K562 (cell line): ENCODE results near the gene PLEKHH3. TPM values are rescaled to one million over a fixed set of nuclear protein-coding genes. Genes with fewer than 3 reads are reported as not detected.

Source experiments
- ATAC-seq: fragments of 200-7000 bp; cut with Tn5 transposase; 3 replicates; pipeline ENCODE4 v1.9.1; 2020; ENCODE audit warnings: moderate library complexity
- BruUV-seq: library from RNA; stranded (reverse); fragments of 400-500 nt; replicated peaks from 2 replicates; lab custom pipeline; 2021; lab: Mats Ljungman, UMichigan
- CTCF ChIA-PET: fragments of 300-600 bp; formaldehyde crosslinking; extraction: SDS; loops from one replicate; lab custom pipeline; 2021; ENCODE audit warnings: low intra/inter-chr PET ratio; lab: Yijun Ruan, JAX
- POLR2A ChIA-PET: fragments of 300-600, 350-650 bp; sonication (Branson Sonifier 250); formaldehyde crosslinking; extraction: SDS; loops from one replicate; lab custom pipeline; 2021; ENCODE audit warnings: antibody characterized with exemption, inconsistent platforms; lab: Yijun Ruan, JAX
- DNase-seq, 4 experiments: peaks; one replicate each; pipeline versions ENCODE4 v3.0.0 to v3.0.0-alpha.2; 2011 to 2018; ENCODE audit warnings: low spot score in 3 of 4, mixed read lengths in 3 of 4; ENCODE audit errors: extremely low read depth in 1 of 4
- FAIRE-seq: peaks from 2 replicates; lab custom pipeline; 2011; peaks lifted over from hg19 to GRCh38; lab: Jason Lieb, UNC
- H2AFZ ChIP-seq: 2 replicates; pipeline ENCODE4 v1.6.0; 2011; ENCODE audit warnings: low read depth, low read length, control low read depth, inconsistent platforms
- H3K27ac ChIP-seq: fragments of 200-600 bp; 3 replicates; pipeline ENCODE4 v1.8.0; 2011; ENCODE audit warnings: low read depth, mild to moderate bottlenecking, control low read depth, inconsistent platforms, low read length, moderate library complexity, mixed read lengths; ENCODE audit errors: extremely low read depth
- H3K27me3 ChIP-seq, 2 experiments: fragments of 300-600 bp in 1 of 2; 2 replicates in 1 of 2; 3 replicates in 1 of 2; pipeline versions ENCODE4 v1.6.0 to v1.8.0; 2011; ENCODE audit warnings: inconsistent platforms in 2 of 2, low read length in 2 of 2, mild to moderate bottlenecking in 1 of 2, mixed read lengths in 1 of 2, moderate library complexity in 1 of 2; ENCODE audit not compliant: control insufficient read depth in 2 of 2, insufficient read depth in 2 of 2
- H3K36me3 ChIP-seq: fragments of 300-600 bp; 3 replicates; pipeline ENCODE4 v1.8.0; 2011; ENCODE audit warnings: mild to moderate bottlenecking, low read length, inconsistent platforms; ENCODE audit not compliant: control insufficient read depth, insufficient read depth
- H3K4me1 ChIP-seq, 2 experiments: fragments of 200-600 bp in 1 of 2; replicated peaks in 1 of 2; 2 replicates in 1 of 2; 3 replicates in 1 of 2; pipeline versions ENCODE4 v1.5.1 to v1.8.0; 2011; ENCODE audit warnings: inconsistent platforms in 2 of 2, low read length in 2 of 2, mild to moderate bottlenecking in 1 of 2, mixed read lengths in 1 of 2, moderate library complexity in 1 of 2; ENCODE audit not compliant: control insufficient read depth in 2 of 2, insufficient read depth in 2 of 2
- H3K4me2 ChIP-seq: 2 replicates; pipeline ENCODE4 v1.6.1; 2011; ENCODE audit warnings: low read length, control low read depth, inconsistent platforms, mixed read lengths; ENCODE audit not compliant: insufficient read depth
- H3K4me3 ChIP-seq: fragments of 200-600 bp; sonication (generic), shearing (Covaris generic); 2 replicates; pipeline ENCODE4 v1.5.1; 2016; ENCODE audit warnings: control low read depth, inconsistent platforms
- H3K79me2 ChIP-seq: fragments of 200-600 bp; 3 replicates; pipeline ENCODE4 v1.8.0; 2011; ENCODE audit warnings: low read length, inconsistent platforms; ENCODE audit not compliant: control insufficient read depth, insufficient read depth
- H3K9ac ChIP-seq, 2 experiments: 2 replicates each; pipeline versions ENCODE4 v1.6.0 to v1.6.1; 2011; ENCODE audit warnings: low read depth in 2 of 2, low read length in 2 of 2, control low read depth in 1 of 2, inconsistent platforms in 1 of 2, mild to moderate bottlenecking in 1 of 2, mixed read lengths in 1 of 2; ENCODE audit not compliant: insufficient read depth in 1 of 2
- H3K9me1 ChIP-seq: one replicate; pipeline ENCODE4 v1.6.0; 2011; ENCODE audit warnings: inconsistent platforms, mild to moderate bottlenecking, low read length, moderate library complexity; ENCODE audit not compliant: control insufficient read depth, insufficient read depth
- H3K9me3 ChIP-seq: replicated peaks from 2 replicates; pipeline ENCODE4 v1.5.1; 2011; ENCODE audit warnings: low read depth, low read length, inconsistent platforms; ENCODE audit not compliant: control insufficient read depth, insufficient read depth
- H4K20me1 ChIP-seq: replicated peaks from 2 replicates; pipeline ENCODE4 v1.6.1; 2011; ENCODE audit warnings: low read length, inconsistent platforms, mixed read lengths; ENCODE audit not compliant: control insufficient read depth, insufficient read depth
- BCLAF1 ChIP-seq, 2 experiments: fragments of 450-650 bp in 1 of 2; IDR thresholded peaks; 2 replicates each; pipeline ENCODE4 v1.6.1; 2011 to 2017; ENCODE audit warnings: low read depth in 2 of 2, antibody characterized with exemption in 1 of 2, borderline replicate concordance in 1 of 2, low read length in 1 of 2, mild to moderate bottlenecking in 1 of 2, mixed read lengths in 1 of 2; ENCODE audit not compliant: control insufficient read depth in 1 of 2
- BRD9 ChIP-seq: fragments of 450-650 bp; IDR thresholded peaks from 2 replicates; pipeline ENCODE4 v1.6.1; 2018; ENCODE audit warnings: low read depth; ENCODE audit not compliant: partially characterized antibody
- EP400 ChIP-seq: fragments of 450-650 bp; IDR thresholded peaks from 2 replicates; pipeline ENCODE4 v1.6.1; 2017; ENCODE audit warnings: antibody characterized with exemption, mild to moderate bottlenecking, moderate library complexity
- FIP1L1 ChIP-seq: fragments of 200-400 bp; formaldehyde crosslinking; IDR thresholded peaks from 2 replicates; pipeline ENCODE4 v1.6.1; 2018; ENCODE audit warnings: mild to moderate bottlenecking, low read depth, low read length; ENCODE audit not compliant: poor library complexity, severe bottlenecking
- HNRNPUL1 ChIP-seq: fragments of 200-400 bp; formaldehyde crosslinking; IDR thresholded peaks from 2 replicates; pipeline ENCODE4 v1.6.1; 2017; ENCODE audit warnings: low read length
- MAFG ChIP-seq: fragments of 450-650 bp; conservative IDR thresholded peaks from 2 replicates; pipeline ENCODE4 v1.6.1; 2016; ENCODE audit warnings: missing genetic modification characterization, missing compliant biosample characterization
- MCM7 ChIP-seq, 2 experiments: fragments of 450-650 bp; IDR thresholded peaks; 2 replicates each; pipeline ENCODE4 v1.6.1; 2016 to 2018
- TAF15 ChIP-seq: fragments of 200-400 bp; formaldehyde crosslinking; IDR thresholded peaks from 2 replicates; pipeline ENCODE4 v1.6.1; 2017; ENCODE audit warnings: mild to moderate bottlenecking, low read depth, low read length, moderate library complexity
- YBX1 ChIP-seq: fragments of 450-650 bp; IDR thresholded peaks from 2 replicates; pipeline ENCODE4 v1.7.1; 2016; ENCODE audit warnings: mild to moderate bottlenecking
- ZBTB11 ChIP-seq, 3 experiments: fragments of 200-800 bp in 1 of 3; fragments of 250-450 bp in 1 of 3; fragments of 450-650 bp in 1 of 3; sonication (Bioruptor Pico) in 1 of 3; sonication (Bioruptor generic) in 1 of 3; formaldehyde crosslinking in 1 of 3; IDR thresholded peaks; 2 replicates each; pipeline versions ENCODE4 v1.6.1 to v1.8.0; 2016 to 2022; ENCODE audit warnings: mild to moderate bottlenecking in 2 of 3, missing genetic modification characterization in 2 of 3, missing compliant biosample characterization in 1 of 3, moderate library complexity in 1 of 3
- ZFP30 ChIP-seq: fragments of 250-450 bp; sonication (Bioruptor Pico); IDR thresholded peaks from 2 replicates; pipeline ENCODE4 v1.8.0; 2022; ENCODE audit warnings: moderate library complexity, mild to moderate bottlenecking, inconsistent platforms, borderline replicate concordance
- ZNF165 ChIP-seq: fragments of 250-450 bp; sonication (Bioruptor Pico); IDR thresholded peaks from 2 replicates; pipeline ENCODE4 v1.4.0; 2020; ENCODE audit warnings: borderline replicate concordance
- ZNF277 ChIP-seq: fragments of 250-450 bp; sonication (Bioruptor Pico); IDR thresholded peaks from 2 replicates; pipeline ENCODE4 v1.8.0; 2022; ENCODE audit warnings: inconsistent platforms, mild to moderate bottlenecking, moderate library complexity, borderline replicate concordance
- WGBS: fragments of 100-300 bp; shearing (Covaris generic); methylation state at CpG from one replicate; pipeline ENCODE4 v1.1.6; 2016; ENCODE audit warnings: low coverage, mixed read lengths; ENCODE audit not compliant: insufficient coverage; ENCODE audit errors: missing lambda C conversion rate; 5-methylcytosine and 5-hydroxymethylcytosine counted together
- in situ Hi-C: fragments of 300-500 bp; cut with MboI; formaldehyde crosslinking; loops from 4 replicates; pipeline ENCODE4 v1.15.0; 2018; ENCODE audit warnings: inconsistent platforms, mixed read lengths
- intact Hi-C: fragments of 100-400 bp; cut with micrococcal nuclease; formaldehyde crosslinking; loops from 2 replicates; pipeline ENCODE4 v1.14.2; 2022
- polyA plus RNA-seq, 8 experiments: library from polyadenylated mRNA; depleted of rRNA in 4 of 8; stranded (reverse) in 5 of 8; unstranded in 3 of 8; fragments of >200 nt; fragmentation: Nextera tagmentation in 2 of 8; fragmentation: Illumina TruSeq in 1 of 8; extraction: Ambion mirVana in 2 of 8; extraction: Trizol in 1 of 8; gene quantifications; 2 replicates each; pipeline versions ENCODE4 v1.2.1 to v1.2.3, GENCODE V29; 2011 to 2014; ENCODE audit warnings: inconsistent platforms in 1 of 8, missing spikeins in 1 of 8
- total RNA-seq, 7 experiments: library from RNA; depleted of rRNA in 6 of 7; stranded (reverse); fragments of >200 nt in 6 of 7; fragmentation: Illumina TruSeq in 2 of 7; extraction: Trizol in 2 of 7; gene quantifications; 2 replicates each; pipeline versions ENCODE4 v1.2.1 to v1.2.3, GENCODE V29; 2011 to 2021; ENCODE audit warnings: low replicate concordance in 1 of 7

Gene PLEKHH3
- total and polyA plus RNA-seq, 9 of the 15 experiments (the other 6 are each of a cell fraction or from before 2014, with no cell fraction given): 0.58 to 34.5 (median 5.0) TPM

- peak overlapping the region; percentile 71 for H3K27ac ChIP-seq
- H3K4me2 ChIP-seq: peak overlapping the region; percentile 70
- no peaks in the 10 kb centered on the region for H3K27me3 ChIP-seq
- H3K79me2 ChIP-seq: no peaks in the 10 kb centered on the region
- ATAC-seq (peak; percentile 34), FAIRE-seq (no peak), DNase-seq (no peak)
- H4K20me1 ChIP-seq: no peaks in the 10 kb centered on the region
- H3K4me3 ChIP-seq: no peak overlapping the region
- intact Hi-C loops (loop anchor here (1.0 kb wide), 1 partner anchor 21 kb away; no protein-coding TSS in a partner anchor), in situ Hi-C loops (no loop called here)
- POLR2A ChIA-PET: interaction anchor here (0.6 to 2.5 kb wide), 13 partner anchors 8 to 241 kb away, joined by 3 to 17 read pairs (median 6); partner anchors contain the start of gene PLEKHH3
- CTCF ChIA-PET: interaction anchor here (0.7 kb wide), 1 partner anchor 11 kb away, joined by 5 read pairs; no protein-coding TSS in a partner anchor
- H3K4me1 ChIP-seq: peaks cover 28 to 34% of the 10 kb centered on the region in 2 experiments
- no peaks in the 10 kb centered on the region for H3K9me1 ChIP-seq
- peaks cover 30% of the 10 kb centered on the region for H3K36me3 ChIP-seq
- peak overlapping the region in 1 of 2 experiments; percentile 24; a peak in 1 of 4 replicates for H3K9ac ChIP-seq
- WGBS: 9% methylated on average over 4 of the region's 4 CpGs
- no peaks in the 10 kb centered on the region for H3K9me3 ChIP-seq
- BruUV-seq: no TSS peak
- peak overlapping the region; percentile 29; the same call in 1 of the 2 replicates for H2AFZ ChIP-seq
- no peak for TF ChIP-seq YBX1
- no peak; the same call in 1 of the 2 replicates for TF ChIP-seq EP400
- no peak for TF ChIP-seq ZNF165 (CRISPR knock-in tag)
- no peak for TF ChIP-seq FIP1L1
- no peak for TF ChIP-seq ZNF277 (CRISPR knock-in tag)
- no peak for TF ChIP-seq MCM7 (IDR thresholded peaks at IDR 0.05)
- TF ChIP-seq ZFP30: no peak
- no peak for TF ChIP-seq BRD9
- TF ChIP-seq BCLAF1 (IDR thresholded peaks at IDR 0.05; ENCODE audit: borderline replicate concordance in 1 of 2, control insufficient read depth in 1 of 2, low read depth in 2 of 2, low read length in 1 of 2): no peak
- no peak for TF ChIP-seq TAF15
- 0 out of 6 replicates have a peak, but pooled peaks of 1 of the 3 experiments have one; percentile 39 for TF ChIP-seq ZBTB11 (CRISPR knock-in tag; IDR thresholded peaks at IDR 0.05)
- TF ChIP-seq HNRNPUL1: no peak
- TF ChIP-seq MAFG (tag): no peak
These were observed 22.6 kb upstream of the PLEKHH3 start for GRCh38 chr17:42699415-42699740.
